ENCODE measurements around the gene CCL23. TPM values are rescaled to one million over a fixed set of nuclear protein-coding genes. Genes with fewer than 3 reads are reported as not detected.
"Not testable (repeated sequence)": the region's sequence is repeated elsewhere in the genome, so short reads cannot be mapped to it uniquely, and the experiment has no call there.

CCL23 gene
- polyA plus RNA-seq, 1 donor from 2014 or later: not detected

GRCh38 chr17:36016555-36016954 lies 1.2 kb downstream of the CCL23 start:
- Histone ChIP-seq H3K36me3 (ENCODE audit: insufficient read depth, low read length) (no peaks in the 10 kb centered on the region), H3K27me3 (ENCODE audit: insufficient read depth, low read depth, low read length) (no peaks in the 10 kb centered on the region), H3K9me3 (ENCODE audit: low read length) (no peaks in the 10 kb centered on the region), H3F3A (ENCODE audit: insufficient read depth, low read length, poor library complexity, severe bottlenecking) (no peaks in the 10 kb centered on the region), H3K79me2 (replicated peaks; ENCODE audit: insufficient read depth, low read length) (no peaks in the 10 kb centered on the region), H3K4me2 (ENCODE audit: low read length) (no peak overlapping the region), H3K9me2 (ENCODE audit: insufficient read depth, low read length) (no peaks in the 10 kb centered on the region), H2AFZ (ENCODE audit: low read depth, low read length) (no peak overlapping the region), H4K20me1 (ENCODE audit: insufficient read depth) (no peaks in the 10 kb centered on the region), H3K9ac (ENCODE audit: low read length) (no peak overlapping the region), H3K27ac (ENCODE audit: low read length) (no peak overlapping the region), H3K4me3 (ENCODE audit: low read length) (no peak overlapping the region)
- TF ChIP-seq RAD21 (conservative IDR thresholded peaks at IDR 0.05) (no peak), POLR2AphosphoS5 (IDR thresholded peaks at IDR 0.05) (no peak), MXI1 (conservative IDR thresholded peaks at IDR 0.05; ENCODE audit: poor library complexity, severe bottlenecking) (no peak), CTCF (IDR thresholded peaks at IDR 0.05; ENCODE audit: poor library complexity, severe bottlenecking) (no peak)

- H3K9me3 ChIP-seq (ENCODE audit: low read length); H2AFZ ChIP-seq (ENCODE audit: low read depth, low read length); H3K27ac ChIP-seq (ENCODE audit: low read length); H3F3A ChIP-seq (ENCODE audit: insufficient read depth, low read length, poor library complexity, severe bottlenecking); H3K27me3 ChIP-seq (ENCODE audit: insufficient read depth, low read depth, low read length); H4K20me1 ChIP-seq (ENCODE audit: insufficient read depth); H3K4me3 ChIP-seq (ENCODE audit: low read length); H3K36me3 ChIP-seq (ENCODE audit: insufficient read depth, low read length); H3K9me2 ChIP-seq (ENCODE audit: insufficient read depth, low read length); H3K9ac ChIP-seq (ENCODE audit: low read length); H3K79me2 ChIP-seq (replicated peaks; ENCODE audit: insufficient read depth, low read length); H3K4me2 ChIP-seq (ENCODE audit: low read length): not testable (repeated sequence)
Observed at GRCh38 chr17:36015895-36016294, 1.9 kb downstream of the CCL23 start.

- Histone ChIP-seq H3K27ac (ENCODE audit: low read length) (no peak overlapping the region), H2AFZ (ENCODE audit: low read depth, low read length) (no peak overlapping the region), H3K27me3 (ENCODE audit: insufficient read depth, low read depth, low read length) (no peaks in the 10 kb centered on the region), H3K9me3 (ENCODE audit: low read length) (no peaks in the 10 kb centered on the region), H4K20me1 (ENCODE audit: insufficient read depth) (no peaks in the 10 kb centered on the region), H3K4me3 (ENCODE audit: low read length) (no peak overlapping the region), H3F3A (ENCODE audit: insufficient read depth, low read length, poor library complexity, severe bottlenecking) (no peaks in the 10 kb centered on the region), H3K9ac (ENCODE audit: low read length) (no peak overlapping the region), H3K9me2 (ENCODE audit: insufficient read depth, low read length) (no peaks in the 10 kb centered on the region), H3K4me2 (ENCODE audit: low read length) (no peak overlapping the region), H3K79me2 (replicated peaks; ENCODE audit: insufficient read depth, low read length) (no peaks in the 10 kb centered on the region), H3K36me3 (ENCODE audit: insufficient read depth, low read length) (no peaks in the 10 kb centered on the region)
- TF ChIP-seq POLR2AphosphoS5 (IDR thresholded peaks at IDR 0.05) (no peak), EP300 (conservative IDR thresholded peaks at IDR 0.05; ENCODE audit: poor library complexity, severe bottlenecking) (no peak), REST (IDR thresholded peaks at IDR 0.05; ENCODE audit: borderline replicate concordance) (no peak), EZH2 (IDR thresholded peaks at IDR 0.05; ENCODE audit: borderline replicate concordance, insufficient read depth, low read length, poor library complexity, severe bottlenecking) (no peak), SMC3 (conservative IDR thresholded peaks at IDR 0.05; ENCODE audit: poor library complexity) (no peak), RAD21 (conservative IDR thresholded peaks at IDR 0.05) (no peak), CTCF (IDR thresholded peaks at IDR 0.05; ENCODE audit: poor library complexity, severe bottlenecking) (no peak), MXI1 (conservative IDR thresholded peaks at IDR 0.05; ENCODE audit: poor library complexity, severe bottlenecking) (no peak), TAF1 (IDR thresholded peaks at IDR 0.05; ENCODE audit: low read depth) (no peak)
Observed at GRCh38 chr17:36014946-36015345, 2.8 kb downstream of the CCL23 start.

Measured in neural cell (in vitro differentiated cells).